Glutamatergic neuron (in vitro differentiated cells): ENCODE data around the gene CCDC15. TPM values are rescaled to one million over a fixed set of nuclear protein-coding genes. Genes with fewer than 3 reads are reported as not detected.

Experiments
- DNase-seq: peaks from one replicate; pipeline ENCODE4 v3.0.0; 2022
- H3K27ac Mint-ChIP-seq: one replicate; pipeline ENCODE4 v1.8.0; 2020; ENCODE audit warnings: mild to moderate bottlenecking, mixed read lengths, inconsistent platforms; ENCODE audit not compliant: unreplicated experiment
- H3K27me3 Mint-ChIP-seq: one replicate; pipeline ENCODE4 v1.8.0; 2020; ENCODE audit warnings: mild to moderate bottlenecking, moderate library complexity, mixed read lengths, inconsistent platforms; ENCODE audit not compliant: unreplicated experiment
- H3K36me3 Mint-ChIP-seq: one replicate; pipeline ENCODE4 v1.8.0; 2020; ENCODE audit warnings: mild to moderate bottlenecking, mixed read lengths, inconsistent platforms; ENCODE audit not compliant: unreplicated experiment
- H3K4me1 Mint-ChIP-seq: one replicate; pipeline ENCODE4 v1.8.0; 2020; ENCODE audit warnings: mild to moderate bottlenecking, low read depth, mixed read lengths, inconsistent platforms; ENCODE audit not compliant: unreplicated experiment
- H3K4me3 Mint-ChIP-seq: one replicate; pipeline ENCODE4 v1.8.0; 2020; ENCODE audit warnings: mild to moderate bottlenecking, mixed read lengths, inconsistent platforms; ENCODE audit not compliant: unreplicated experiment
- H3K9me3 Mint-ChIP-seq: one replicate; pipeline ENCODE4 v1.8.0; 2020; ENCODE audit warnings: mild to moderate bottlenecking, moderate library complexity, mixed read lengths, inconsistent platforms; ENCODE audit not compliant: unreplicated experiment
- CTCF ChIP-seq: fragments of 200-600 bp; sonication (generic); IDR thresholded peaks from one replicate; pipeline ENCODE4 v1.5.0; 2021; ENCODE audit not compliant: partially characterized antibody, unreplicated experiment
- long read RNA-seq: library from polyadenylated mRNA; unstranded; transcript quantifications from one replicate; pipeline ENCODE4 v2.0.0, GENCODE V29; 2020; ENCODE audit not compliant: unreplicated experiment
- total RNA-seq: library from RNA; stranded (reverse); fragmentation: NEBNext Ultra II Directional; extraction: Animal tissue kit (Norgen Biotek cat#: 25700); gene quantifications from one replicate; pipeline ENCODE4 v1.2.1, GENCODE V29; 2021; ENCODE audit not compliant: unreplicated experiment

The CCDC15 gene
- total RNA-seq = 2.8 TPM
- long read RNA-seq, partial matches to known transcripts = 1 of 4 reads
- long read RNA-seq, other reads (novel, unspliced or antisense) = 3 of 4 reads

- H3K9me3 Mint-ChIP-seq = no peaks in the 10 kb centered on the region
- no peaks in the 10 kb centered on the region for H3K4me1 Mint-ChIP-seq
- DNase-seq = peak; percentile 98
- H3K27me3 Mint-ChIP-seq = peaks cover 2% of the 10 kb centered on the region
- H3K27ac Mint-ChIP-seq = no peak within 1 kb of the TSS
- no peak within 1 kb of the TSS for H3K4me3 Mint-ChIP-seq
- no peak for TF ChIP-seq CTCF
- H3K36me3 Mint-ChIP-seq = no peaks in the 10 kb centered on the region
These were observed at the start of gene CCDC15 for GRCh38 chr11:124953753-124954589. Gene CCDC15, plus strand, starts transcription at chr11:124954202. Its CDS starts 531 bp downstream, at chr11:124954733.

DNA sequence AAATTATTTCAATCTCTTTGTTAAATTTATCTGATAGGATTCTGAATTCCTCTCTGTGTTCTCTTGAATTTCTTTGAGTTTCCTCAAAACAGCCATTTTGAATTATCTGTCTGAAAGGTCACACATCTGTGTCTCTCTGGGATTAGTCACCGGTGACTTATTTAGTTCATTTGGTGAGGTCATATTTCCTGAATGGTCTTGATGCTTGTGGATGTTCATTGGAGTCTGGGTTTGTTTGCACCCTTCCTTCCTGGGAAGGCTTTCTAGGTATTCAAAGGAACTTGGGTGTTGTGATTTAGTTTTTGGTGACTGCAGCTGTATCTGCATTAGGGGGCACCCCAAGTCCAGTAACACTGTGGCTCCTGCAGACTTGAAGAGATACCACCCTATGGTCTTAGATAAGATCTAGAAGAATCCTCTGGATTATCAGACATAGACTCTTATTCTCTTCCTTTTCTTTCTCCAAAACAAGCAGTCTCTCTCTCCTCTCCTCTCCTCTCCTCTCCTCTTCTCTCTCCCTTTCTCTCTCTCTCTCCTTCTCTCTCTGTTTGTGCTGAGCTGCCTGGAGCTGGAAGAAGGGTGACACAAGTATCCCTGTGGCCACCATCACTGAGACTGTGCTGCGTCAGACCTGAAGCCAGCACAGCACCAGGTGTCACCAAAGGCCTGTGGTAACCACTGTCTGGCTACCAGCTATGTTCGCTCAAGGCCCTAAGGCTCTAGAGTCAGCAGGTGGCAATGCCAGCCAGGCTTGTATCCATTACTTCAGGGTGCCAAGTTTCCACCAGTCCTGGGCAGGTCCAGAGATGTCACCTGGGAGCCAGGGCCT, 38.2 kb upstream of the CCDC15 start:
- Mint-ChIP-seq H3K4me3 (no peak overlapping the region), H3K36me3 (peaks cover 21% of the 10 kb centered on the region), H3K27me3 (peaks cover 3% of the 10 kb centered on the region), H3K27ac (no peak overlapping the region), H3K4me1 (peaks cover 9% of the 10 kb centered on the region), H3K9me3 (peaks cover 4% of the 10 kb centered on the region)
- DNase-seq = no peak
- no peak for TF ChIP-seq CTCF

DNA sequence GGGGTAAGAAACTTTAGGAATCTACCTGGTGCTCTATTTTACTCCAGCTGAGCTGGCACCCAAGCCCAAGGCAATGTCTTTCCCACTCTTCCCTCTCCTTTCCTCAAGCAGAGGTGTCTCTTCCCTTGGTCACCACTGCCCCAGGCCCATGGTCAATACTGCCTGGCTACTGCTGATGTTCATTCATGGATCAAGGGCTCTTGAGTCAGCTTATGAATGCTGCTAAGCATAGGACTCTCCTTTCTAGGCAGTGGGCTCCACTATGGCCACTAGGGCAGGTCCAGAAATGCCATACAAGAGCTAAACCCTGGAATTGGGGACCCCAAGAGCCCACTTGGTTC, 37.7 kb upstream of the CCDC15 start:
- Mint-ChIP-seq H3K36me3 (peaks cover 20% of the 10 kb centered on the region), H3K4me1 (peaks cover 9% of the 10 kb centered on the region), H3K27ac (peak overlapping the region; percentile 38), H3K4me3 (no peak overlapping the region), H3K27me3 (peaks cover 3% of the 10 kb centered on the region), H3K9me3 (peaks cover 4% of the 10 kb centered on the region)
- DNase-seq = no peak
- TF ChIP-seq CTCF = no peak

DNA sequence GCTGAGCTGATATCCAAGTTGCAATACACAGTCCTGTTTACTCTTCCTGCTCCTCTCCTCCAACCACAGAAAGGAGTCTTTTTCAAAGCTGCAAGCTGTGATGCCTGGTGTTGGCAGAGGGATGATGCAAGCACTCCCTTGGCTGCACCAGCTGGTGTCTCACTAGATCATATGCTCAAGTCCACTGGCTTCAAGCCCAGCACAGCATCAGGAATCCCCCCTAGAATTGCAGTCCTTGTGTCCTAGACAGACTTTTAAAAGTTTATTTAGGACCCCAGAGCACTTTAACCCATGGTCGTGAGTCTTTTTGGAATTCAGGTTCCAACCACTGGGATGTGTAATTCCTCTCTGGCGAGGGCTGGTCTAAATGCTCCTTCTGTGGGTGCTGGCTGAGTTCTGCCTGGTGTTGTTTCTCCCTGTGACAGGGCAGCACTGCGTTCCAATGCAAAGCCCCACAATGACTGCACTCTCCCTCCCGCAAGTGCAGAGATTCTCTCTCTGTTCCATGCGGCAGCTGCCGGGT, 36.8 kb upstream of the CCDC15 start:
- TF ChIP-seq CTCF = no peak
- peaks cover 14% of the 10 kb centered on the region for H3K36me3 Mint-ChIP-seq
- no peak overlapping the region for H3K4me3 Mint-ChIP-seq
- H3K9me3 Mint-ChIP-seq = peaks cover 2% of the 10 kb centered on the region
- H3K27ac Mint-ChIP-seq = peak overlapping the region; percentile 78
- no peak for DNase-seq
- H3K4me1 Mint-ChIP-seq = peaks cover 9% of the 10 kb centered on the region
- peaks cover 6% of the 10 kb centered on the region for H3K27me3 Mint-ChIP-seq
